ENCODE results near the gene NRF1. TPM values are rescaled to one million over a fixed set of nuclear protein-coding genes. Genes with fewer than 3 reads are reported as not detected.

NRF1 gene
- total and polyA plus RNA-seq, 10 of the 15 experiments (the other 5 are each of a cell fraction or from before 2014, with no cell fraction given): 3.5 to 23.1 (median 13.5) TPM

DNA sequence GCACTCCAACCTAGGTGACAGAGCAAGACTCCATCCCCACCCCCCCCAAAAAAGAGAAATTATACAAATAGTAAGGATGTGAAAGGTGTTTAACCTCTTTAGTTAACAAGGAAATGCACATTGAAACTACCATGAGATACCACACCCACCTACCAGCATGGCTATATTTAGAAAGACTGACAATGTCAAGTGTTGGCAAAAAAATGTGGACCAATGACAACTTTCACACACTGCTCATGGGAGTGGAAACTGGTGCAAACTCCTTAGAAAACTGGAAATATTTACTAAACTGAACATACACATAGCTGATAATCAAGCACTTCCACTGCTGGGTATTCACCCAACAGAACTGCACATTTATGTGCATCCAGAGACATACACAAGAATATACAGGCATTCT is 23.3 kb upstream of the NRF1 start:
- Histone ChIP-seq H4K20me1 (ENCODE audit: control insufficient read depth, insufficient read depth) (no peaks in the 10 kb centered on the region), H3K27me3 (replicated peaks in 1 of 2; ENCODE audit: control insufficient read depth in 2 of 2, insufficient read depth in 2 of 2, low read length in 1 of 2) (no peaks in the 10 kb centered on the region), H3K4me3 (no peak overlapping the region), H3K9me3 (replicated peaks; ENCODE audit: control insufficient read depth, insufficient read depth, low read length) (peaks cover 11% of the 10 kb centered on the region), H3K79me2 (ENCODE audit: control insufficient read depth, insufficient read depth, low read length) (no peaks in the 10 kb centered on the region), H3K36me3 (ENCODE audit: control insufficient read depth in 2 of 2, insufficient read depth in 2 of 2, low read length in 1 of 2) (no peaks in the 10 kb centered on the region), H3K9ac (ENCODE audit: control insufficient read depth, insufficient read depth, low read length) (no peak overlapping the region), H2AFZ (ENCODE audit: control insufficient read depth, low read depth, low read length) (no peak overlapping the region), H3K4me2 (ENCODE audit: control insufficient read depth, insufficient read depth) (no peak overlapping the region), H3K4me1 (ENCODE audit: control insufficient read depth, insufficient read depth, low read length) (no peaks in the 10 kb centered on the region), H3K27ac (ENCODE audit: control insufficient read depth, insufficient read depth) (no peak overlapping the region)
- DNase-seq (ENCODE audit: low read depth, low spot score): no peak
- intact Hi-C loops (cut with micrococcal nuclease; ENCODE audit: unreplicated experiment): no loop called here
- no peak for ATAC-seq
- ChIA-PET POLR2A (no interaction called here), SMC1A (ENCODE audit: uncharacterized antibody, unreplicated experiment) (no interaction called here), CTCF (interaction anchor here (0.7 kb wide), 1 partner anchor 31 kb away, joined by 3 read pairs; no protein-coding TSS in a partner anchor), RAD21 (ENCODE audit: unreplicated experiment) (no interaction called here)
- no peak for FAIRE-seq
- TF ChIP-seq FOXM1 (IDR thresholded peaks at IDR 0.05; ENCODE audit: low read depth, low read length) (no peak), WRNIP1 (IDR thresholded peaks at IDR 0.05; ENCODE audit: borderline replicate concordance, low read depth, low read length) (no peak)
- TF ChIP-seq, protein P1, sequence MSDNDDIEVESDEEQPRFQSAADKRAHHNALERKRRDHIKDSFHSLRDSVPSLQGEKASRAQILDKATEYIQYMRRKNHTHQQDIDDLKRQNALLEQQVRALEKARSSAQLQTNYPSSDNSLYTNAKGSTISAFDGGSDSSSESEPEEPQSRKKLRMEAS (IDR thresholded peaks at IDR 0.05; ENCODE audit: low read depth, low read length): no peak
- TF ChIP-seq, protein P2, sequence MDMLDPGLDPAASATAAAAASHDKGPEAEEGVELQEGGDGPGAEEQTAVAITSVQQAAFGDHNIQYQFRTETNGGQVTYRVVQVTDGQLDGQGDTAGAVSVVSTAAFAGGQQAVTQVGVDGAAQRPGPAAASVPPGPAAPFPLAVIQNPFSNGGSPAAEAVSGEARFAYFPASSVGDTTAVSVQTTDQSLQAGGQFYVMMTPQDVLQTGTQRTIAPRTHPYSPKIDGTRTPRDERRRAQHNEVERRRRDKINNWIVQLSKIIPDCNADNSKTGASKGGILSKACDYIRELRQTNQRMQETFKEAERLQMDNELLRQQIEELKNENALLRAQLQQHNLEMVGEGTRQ (IDR thresholded peaks at IDR 0.05; ENCODE audit: borderline replicate concordance, low read depth, low read length): no peak
- BruUV-seq (replicated peaks): no TSS peak
- in situ Hi-C loops (cut with MboI): no loop called here

DNA sequence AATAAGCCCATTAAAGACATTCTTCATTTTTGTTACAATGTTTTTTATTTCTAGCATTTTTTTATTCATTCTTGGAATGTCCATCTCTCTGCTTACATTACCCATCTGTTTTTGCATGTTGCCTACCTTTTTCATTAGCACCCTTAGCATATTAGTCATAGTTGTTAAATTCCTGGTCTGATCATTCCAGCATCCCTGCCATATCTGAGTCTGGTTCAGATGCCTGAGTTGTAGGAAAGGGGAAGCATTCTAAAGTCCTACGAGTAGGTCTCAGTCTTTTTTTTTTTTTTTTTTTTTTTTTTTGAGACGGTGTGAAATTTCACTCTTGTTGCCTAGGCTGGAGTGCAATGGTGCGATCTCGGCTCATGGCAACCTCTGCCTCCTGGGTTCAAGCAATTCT is 19.7 kb upstream of the NRF1 start:
- no peak for ATAC-seq
- no peak overlapping the region for H3K27ac ChIP-seq (ENCODE audit: control insufficient read depth, insufficient read depth)
- peaks cover 5% of the 10 kb centered on the region; the same call in 1 of the 3 replicates for H3K9me3 ChIP-seq (replicated peaks; ENCODE audit: control insufficient read depth, insufficient read depth, low read length)
- ChIA-PET RAD21 (ENCODE audit: unreplicated experiment) (no interaction called here), CTCF (no interaction called here), POLR2A (interaction anchor here (0.7 kb wide), 1 partner anchor 46 kb away, joined by 3 read pairs; no protein-coding TSS in a partner anchor), SMC1A (ENCODE audit: uncharacterized antibody, unreplicated experiment) (interaction anchor here (0.7 kb wide), 1 partner anchor 22 kb away, joined by 3 read pairs; no protein-coding TSS in a partner anchor)
- DNase-seq (ENCODE audit: low read depth, low spot score): no peak
- intact Hi-C loops (cut with micrococcal nuclease; ENCODE audit: unreplicated experiment): no loop called here
- no TSS peak for BruUV-seq (replicated peaks)
- in situ Hi-C loops (cut with MboI): no loop called here
- no peaks in the 10 kb centered on the region for H3K27me3 ChIP-seq (replicated peaks in 1 of 2; ENCODE audit: control insufficient read depth in 2 of 2, insufficient read depth in 2 of 2, low read length in 1 of 2)
- no peak overlapping the region for H2AFZ ChIP-seq (ENCODE audit: control insufficient read depth, low read depth, low read length)
- H3K9ac ChIP-seq (ENCODE audit: control insufficient read depth, insufficient read depth, low read length): no peak overlapping the region
- no peaks in the 10 kb centered on the region for H4K20me1 ChIP-seq (ENCODE audit: control insufficient read depth, insufficient read depth)
- H3K4me2 ChIP-seq (ENCODE audit: control insufficient read depth, insufficient read depth): no peak overlapping the region
- H3K4me1 ChIP-seq (ENCODE audit: control insufficient read depth, insufficient read depth, low read length): no peaks in the 10 kb centered on the region
- FAIRE-seq: no peak
- H3K79me2 ChIP-seq (ENCODE audit: control insufficient read depth, insufficient read depth, low read length): no peaks in the 10 kb centered on the region
- H3K36me3 ChIP-seq (ENCODE audit: control insufficient read depth in 2 of 2, insufficient read depth in 2 of 2, low read length in 1 of 2): no peaks in the 10 kb centered on the region
- 87% methylated on average over 3 of the region's 4 CpGs for WGBS (ENCODE audit: insufficient coverage, insufficient replicate concordance, low lambda C conversion rate, missing lambda C conversion rate)
- no peak overlapping the region for H3K4me3 ChIP-seq
- TF ChIP-seq, protein P3, sequence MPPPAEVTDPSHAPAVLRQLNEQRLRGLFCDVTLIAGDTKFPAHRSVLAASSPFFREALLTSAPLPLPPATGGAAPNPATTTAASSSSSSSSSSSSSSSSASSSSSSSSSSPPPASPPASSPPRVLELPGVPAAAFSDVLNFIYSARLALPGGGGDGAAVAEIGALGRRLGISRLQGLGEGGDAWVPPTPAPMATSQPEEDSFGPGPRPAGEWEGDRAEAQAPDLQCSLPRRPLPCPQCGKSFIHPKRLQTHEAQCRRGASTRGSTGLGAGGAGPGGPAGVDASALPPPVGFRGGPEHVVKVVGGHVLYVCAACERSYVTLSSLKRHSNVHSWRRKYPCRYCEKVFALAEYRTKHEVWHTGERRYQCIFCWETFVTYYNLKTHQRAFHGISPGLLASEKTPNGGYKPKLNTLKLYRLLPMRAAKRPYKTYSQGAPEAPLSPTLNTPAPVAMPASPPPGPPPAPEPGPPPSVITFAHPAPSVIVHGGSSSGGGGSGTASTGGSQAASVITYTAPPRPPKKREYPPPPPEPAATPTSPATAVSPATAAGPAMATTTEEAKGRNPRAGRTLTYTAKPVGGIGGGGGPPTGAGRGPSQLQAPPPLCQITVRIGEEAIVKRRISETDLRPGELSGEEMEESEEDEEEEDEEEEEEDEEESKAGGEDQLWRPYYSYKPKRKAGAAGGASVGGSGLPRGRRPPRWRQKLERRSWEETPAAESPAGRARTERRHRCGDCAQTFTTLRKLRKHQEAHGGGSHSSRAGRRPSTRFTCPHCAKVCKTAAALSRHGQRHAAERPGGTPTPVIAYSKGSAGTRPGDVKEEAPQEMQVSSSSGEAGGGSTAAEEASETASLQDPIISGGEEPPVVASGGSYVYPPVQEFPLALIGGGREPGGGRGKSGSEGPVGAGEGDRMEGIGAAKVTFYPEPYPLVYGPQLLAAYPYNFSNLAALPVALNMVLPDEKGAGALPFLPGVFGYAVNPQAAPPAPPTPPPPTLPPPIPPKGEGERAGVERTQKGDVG (CRISPR knock-in tag; IDR thresholded peaks at IDR 0.05): no peak
- TF ChIP-seq ZNF384 (IDR thresholded peaks at IDR 0.05; ENCODE audit: borderline replicate concordance, low read depth, low read length) (no peak), ZBED1 (IDR thresholded peaks at IDR 0.05; ENCODE audit: borderline replicate concordance) (no peak), RELA (IDR thresholded peaks at IDR 0.05; ENCODE audit: borderline replicate concordance, partially characterized antibody) (no peak), ZNF622 (IDR thresholded peaks at IDR 0.05) (no peak), RUNX3 (IDR thresholded peaks at IDR 0.05; ENCODE audit: low read length) (no peak)
